Measurements from ENCODE around the gene DNAAF3.

The DNAAF3 gene

GRCh38 chr19:55137915-55138314, 28.5 kb downstream of the DNAAF3 start:
- DNase-seq (ENCODE audit: low read depth) = no peak
- no peak for TF ChIP-seq CTCF (conservative IDR thresholded peaks at IDR 0.05; ENCODE audit: low read depth, low read length)

GRCh38 chr19:55136399-55137102, 29.9 kb downstream of the DNAAF3 start:
- DNase-seq (ENCODE audit: low read depth) = no peak
- H3K4me3 ChIP-seq (ENCODE audit: low read length) = no peak overlapping the region
- no peak for TF ChIP-seq CTCF (conservative IDR thresholded peaks at IDR 0.05; ENCODE audit: low read depth, low read length)

More at GRCh38 chr19:55137915-55138314, 28.5 kb downstream of the DNAAF3 start:
- H3K4me3 ChIP-seq (ENCODE audit: low read length) = no peak overlapping the region

GRCh38 chr19:55134736-55135135, 31.7 kb downstream of the DNAAF3 start:
- no peak for TF ChIP-seq CTCF (conservative IDR thresholded peaks at IDR 0.05; ENCODE audit: low read depth, low read length)
- DNase-seq (ENCODE audit: low read depth) = no peak
- no peak overlapping the region for H3K4me3 ChIP-seq (ENCODE audit: low read length)

GRCh38 chr19:55133639-55134444, 32.6 kb downstream of the DNAAF3 start:
- DNase-seq (ENCODE audit: low read depth) = no peak
- no peak overlapping the region for H3K4me3 ChIP-seq (ENCODE audit: low read length)
- TF ChIP-seq CTCF (conservative IDR thresholded peaks at IDR 0.05; ENCODE audit: low read depth, low read length) = no peak

- no peak for DNase-seq (ENCODE audit: low read depth)
- H3K4me3 ChIP-seq (ENCODE audit: low read length) = no peak overlapping the region
- peak; percentile 1 for TF ChIP-seq CTCF (conservative IDR thresholded peaks at IDR 0.05; ENCODE audit: low read depth, low read length)
Observed at GRCh38 chr19:55132453-55133129, 33.8 kb downstream of the DNAAF3 start.

- DNase-seq (ENCODE audit: low read depth) = no peak
- TF ChIP-seq CTCF (conservative IDR thresholded peaks at IDR 0.05; ENCODE audit: low read depth, low read length) = no peak
- no peak overlapping the region for H3K4me3 ChIP-seq (ENCODE audit: low read length)
Observed at GRCh38 chr19:55131421-55131820, 35.0 kb downstream of the DNAAF3 start.

Measured in retinal pigment epithelial cell (primary cell).